H1 (cell line): Measurements from ENCODE around the gene SPEF2. TPM values are rescaled to one million over a fixed set of nuclear protein-coding genes. Genes with fewer than 3 reads are reported as not detected.

Experiments used
- CTCF ChIA-PET: fragments of 300-600 bp; sonication (Branson Sonifier 250); formaldehyde crosslinking; loops from one replicate; lab custom pipeline; 2021; ENCODE audit not compliant: partially characterized antibody; lab: Charles Lee
- POLR2A ChIA-PET: fragments of 300-600 bp; sonication (Branson Sonifier 250); formaldehyde crosslinking; loops from one replicate; lab custom pipeline; 2021; ENCODE audit warnings: inconsistent platforms; ENCODE audit not compliant: partially characterized antibody; lab: Charles Lee
- DNase-seq, 2 experiments: peaks; one replicate each; pipeline versions ENCODE4 v3.0.0 to v3.0.0-alpha.2; 2010 to 2022; ENCODE audit warnings: low spot score in 2 of 2, low read depth in 1 of 2, mixed read lengths in 1 of 2
- FAIRE-seq: peaks from 2 replicates; lab custom pipeline; 2011; peaks lifted over from hg19 to GRCh38; lab: Jason Lieb, UNC
- H2AFZ ChIP-seq: 2 replicates; pipeline ENCODE4 v1.8.1; 2012; ENCODE audit warnings: low read length, inconsistent platforms
- H2AK5ac ChIP-seq: 2 replicates; pipeline ENCODE4 v1.6.1; 2013; ENCODE audit warnings: low read depth, low read length
- H2BK120ac ChIP-seq: replicated peaks from 2 replicates; pipeline ENCODE3; 2013; ENCODE audit warnings: low read depth, low read length, inconsistent platforms
- H2BK12ac ChIP-seq: 2 replicates; pipeline ENCODE4 v1.6.1; 2013; ENCODE audit warnings: low read depth, low read length
- H2BK15ac ChIP-seq: 2 replicates; pipeline ENCODE4 v1.6.1; 2013; ENCODE audit warnings: low read length
- H2BK20ac ChIP-seq: 2 replicates; pipeline ENCODE4 v1.6.1; 2013; ENCODE audit warnings: low read length
- H2BK5ac ChIP-seq: 2 replicates; pipeline ENCODE4 v1.6.1; 2013; ENCODE audit warnings: low read depth, low read length
- H3K14ac ChIP-seq: 2 replicates; pipeline ENCODE4 v1.6.1; 2013; ENCODE audit warnings: inconsistent platforms; ENCODE audit not compliant: insufficient read length
- H3K18ac ChIP-seq: 2 replicates; pipeline ENCODE4 v1.6.1; 2013; ENCODE audit warnings: low read length; ENCODE audit errors: extremely low read depth
- H3K23ac ChIP-seq: 2 replicates; pipeline ENCODE4 v1.6.1; 2013; ENCODE audit warnings: inconsistent platforms; ENCODE audit not compliant: insufficient read length
- H3K23me2 ChIP-seq: 2 replicates; pipeline ENCODE4 v1.6.1; 2013; ENCODE audit warnings: low read depth, low read length
- H3K27ac ChIP-seq: 2 replicates; pipeline ENCODE4 v1.6.1; 2011; ENCODE audit warnings: low read depth, low read length, inconsistent platforms
- H3K27me3 ChIP-seq, 4 experiments: replicated peaks in 1 of 4; 1 replicate in 1 of 4; 2 replicates in 3 of 4; pipeline versions ENCODE4 v1.6.1 to v1.8.1; 2011 to 2013; ENCODE audit warnings: low read length in 3 of 4, mild to moderate bottlenecking in 3 of 4, inconsistent platforms in 2 of 4, mixed read lengths in 2 of 4, moderate library complexity in 1 of 4; ENCODE audit not compliant: control insufficient read depth in 3 of 4, insufficient read depth in 3 of 4; ENCODE audit errors: extremely low read depth in 1 of 4
- H3K36me3 ChIP-seq, 4 experiments: 2 replicates each; pipeline versions ENCODE4 v1.6.1 to v1.8.1; 2011 to 2013; ENCODE audit warnings: mild to moderate bottlenecking in 4 of 4, low read length in 3 of 4, moderate library complexity in 2 of 4, control low read depth in 1 of 4, inconsistent platforms in 1 of 4; ENCODE audit not compliant: insufficient read depth in 4 of 4, control insufficient read depth in 2 of 4
- H3K4ac ChIP-seq: replicated peaks from 2 replicates; pipeline ENCODE3; 2013; ENCODE audit warnings: low read length, low read depth, mixed read lengths, inconsistent platforms; ENCODE audit not compliant: insufficient read length
- H3K4me1 ChIP-seq, 4 experiments: replicated peaks in 1 of 4; 1 replicate in 1 of 4; 2 replicates in 3 of 4; pipeline versions ENCODE4 v1.6.1 to v1.8.1; 2011 to 2013; ENCODE audit warnings: low read length in 3 of 4, inconsistent platforms in 2 of 4, mixed read lengths in 1 of 4; ENCODE audit not compliant: insufficient read depth in 4 of 4, control insufficient read depth in 3 of 4
- H3K4me2 ChIP-seq, 2 experiments: 2 replicates each; pipeline versions ENCODE4 v1.6.1 to v1.8.1; 2011 to 2013; ENCODE audit warnings: low read depth in 2 of 2, low read length in 2 of 2, control low read depth in 1 of 2, inconsistent platforms in 1 of 2, mild to moderate bottlenecking in 1 of 2; ENCODE audit not compliant: insufficient read depth in 1 of 2
- H3K4me3 ChIP-seq, 4 experiments: fragments of 200-600, 300-600 bp in 1 of 4; sonication (generic), shearing (Covaris generic), sonication (Bioruptor Twin) in 1 of 4; 2 replicates each; pipeline versions ENCODE4 v1.5.1 to v1.8.1; 2011 to 2016; ENCODE audit warnings: low read length in 4 of 4, low read depth in 3 of 4, control low read depth in 2 of 4, inconsistent platforms in 2 of 4, mild to moderate bottlenecking in 2 of 4, mixed read lengths in 1 of 4, moderate library complexity in 1 of 4; ENCODE audit not compliant: insufficient read depth in 2 of 4; ENCODE audit errors: extremely low read depth in 1 of 4
- H3K56ac ChIP-seq: replicated peaks from 2 replicates; pipeline ENCODE3; 2013; ENCODE audit warnings: low read depth, mild to moderate bottlenecking, mixed read lengths, low read length, inconsistent platforms; ENCODE audit not compliant: insufficient read length
- H3K79me1 ChIP-seq: 2 replicates; pipeline ENCODE4 v1.6.1; 2013; ENCODE audit warnings: low read depth, low read length, control low read depth
- H3K79me2 ChIP-seq, 2 experiments: 2 replicates each; pipeline versions ENCODE4 v1.6.1 to v1.8.1; 2012 to 2013; ENCODE audit warnings: low read length in 2 of 2, mild to moderate bottlenecking in 2 of 2, inconsistent platforms in 1 of 2; ENCODE audit not compliant: insufficient read depth in 2 of 2, control insufficient read depth in 1 of 2
- H3K9ac ChIP-seq, 4 experiments: replicated peaks in 1 of 4; 1 replicate in 1 of 4; 2 replicates in 3 of 4; pipeline versions ENCODE4 v1.6.1 to v1.8.1; 2011 to 2013; ENCODE audit warnings: low read depth in 3 of 4, low read length in 3 of 4, control low read depth in 2 of 4, mild to moderate bottlenecking in 2 of 4, moderate library complexity in 2 of 4, inconsistent platforms in 1 of 4; ENCODE audit errors: extremely low read depth in 1 of 4
- H3K9me3 ChIP-seq, 2 experiments: 2 replicates each; pipeline versions ENCODE4 v1.6.1 to v1.8.1; 2012 to 2013; ENCODE audit warnings: mild to moderate bottlenecking in 2 of 2, moderate library complexity in 2 of 2, control low read depth in 1 of 2, inconsistent platforms in 1 of 2, low read depth in 1 of 2, low read length in 1 of 2, mixed read lengths in 1 of 2; ENCODE audit not compliant: insufficient read depth in 2 of 2
- H4K20me1 ChIP-seq, 2 experiments: replicated peaks in 1 of 2; 2 replicates each; pipeline versions ENCODE3 to v1.8.1; 2011 to 2013; ENCODE audit warnings: inconsistent platforms in 2 of 2, low read length in 2 of 2, mild to moderate bottlenecking in 1 of 2; ENCODE audit not compliant: insufficient read depth in 2 of 2, control insufficient read depth in 1 of 2
- H4K5ac ChIP-seq: 2 replicates; pipeline ENCODE4 v1.6.1; 2013; ENCODE audit warnings: low read length, low read depth, mixed read lengths, inconsistent platforms; ENCODE audit not compliant: insufficient read length
- H4K8ac ChIP-seq: 2 replicates; pipeline ENCODE4 v1.8.0; 2013; ENCODE audit warnings: mild to moderate bottlenecking, moderate library complexity, low read length, inconsistent platforms; ENCODE audit not compliant: insufficient read depth; ENCODE audit errors: extremely low read depth
- H4K91ac ChIP-seq: replicated peaks from 2 replicates; pipeline ENCODE3; 2013; ENCODE audit warnings: low read length, mixed read lengths, inconsistent platforms; ENCODE audit not compliant: insufficient read length
- CEBPB ChIP-seq: IDR thresholded peaks from 2 replicates; pipeline ENCODE4 v1.6.1; 2012; ENCODE audit warnings: low read depth, low read length
- MAFK ChIP-seq: IDR thresholded peaks from 2 replicates; pipeline ENCODE4 v1.6.1; 2012; ENCODE audit warnings: low read depth, mild to moderate bottlenecking, improper control_type of control experiment, low read length
- WGBS, 2 experiments: shearing (Covaris generic) in 1 of 2; methylation state at CpG; one replicate each; pipeline versions ENCODE4 v1.1.6 to v1.1.7; 2013 to 2015; ENCODE audit warnings: low lambda C conversion rate in 2 of 2, mixed read lengths in 2 of 2, inconsistent platforms in 1 of 2, low coverage in 1 of 2, missing lambda C conversion rate in 1 of 2; ENCODE audit not compliant: insufficient replicate concordance in 2 of 2, insufficient coverage in 1 of 2, insufficient read length in 1 of 2; ENCODE audit errors: extremely low coverage in 1 of 2, missing lambda C conversion rate in 1 of 2; 5-methylcytosine and 5-hydroxymethylcytosine counted together
- polyA plus RNA-seq, 7 experiments: library from polyadenylated mRNA; depleted of rRNA in 3 of 7; stranded (reverse) in 5 of 7; unstranded in 2 of 7; fragments of >200 nt in 5 of 7; fragments of 200-250 nt in 2 of 7; gene quantifications; 1 replicate in 5 of 7; 2 replicates in 1 of 7; 4 replicates in 1 of 7; pipeline versions ENCODE4 v1.2.1 to v1.2.3, GENCODE V29; 2011 to 2013; ENCODE audit warnings: missing spikeins in 2 of 7, mixed read lengths in 2 of 7
- total RNA-seq: library from RNA; stranded (reverse); fragmentation: NEBNext Ultra II Directional; extraction: Animal tissue kit (Norgen Biotek cat#: 25700); gene quantifications from 2 replicates; pipeline ENCODE4 v1.2.1, GENCODE V29; 2021

The SPEF2 gene
- total and polyA plus RNA-seq, 2 of the 8 experiments (the other 6 are each of a cell fraction or from before 2014, with no cell fraction given), result 0.14 to 0.73 TPM

GRCh38 chr5:35675392-35675791, 57.7 kb downstream of the SPEF2 start:
- POLR2A ChIA-PET, result no interaction called here
- Histone ChIP-seq H2AK5ac (no peak overlapping the region), H4K91ac (no peak overlapping the region), H3K18ac (no peak overlapping the region), H4K5ac (no peak overlapping the region), H2BK5ac (no peak overlapping the region), H2AFZ (no peak overlapping the region), H2BK12ac (no peak overlapping the region), H2BK120ac (no peak overlapping the region), H4K8ac (no peak overlapping the region), H3K4me2 (no peak overlapping the region), H3K27ac (no peak overlapping the region), H3K4me3 (no peak overlapping the region), H3K36me3 (no peaks in the 10 kb centered on the region), H3K23me2 (no peaks in the 10 kb centered on the region), H3K79me2 (no peaks in the 10 kb centered on the region), H3K9ac (no peak overlapping the region), H2BK15ac (no peak overlapping the region), H3K9me3 (no peaks in the 10 kb centered on the region), H4K20me1 (no peaks in the 10 kb centered on the region), H3K23ac (no peak overlapping the region), H3K56ac (no peak overlapping the region), H3K27me3 (no peaks in the 10 kb centered on the region), H2BK20ac (no peak overlapping the region), H3K14ac (no peak overlapping the region), H3K4ac (no peak overlapping the region), H3K4me1 (0 out of 7 replicates have a peak, but pooled peaks cover 0 to 3% (median 0%) of the 10 kb centered on the region in 4 experiments), H3K79me1 (no peaks in the 10 kb centered on the region)
- CTCF ChIA-PET, result no interaction called here
- TF ChIP-seq MAFK, result no peak
- TF ChIP-seq CEBPB, result peak; percentile 71; the same call in 1 of the 2 replicates
- no peak for DNase-seq
- FAIRE-seq, result no peak
- 92% methylated on average over 12 of the region's 12 CpGs; no CpG with 5 or more reads in 1 of the 2 experiments for WGBS, 2 experiments
